Duodenal mucosa (tissue), 2 donors: Measurements from ENCODE around the gene HIVEP1.
"Not testable (repeated sequence)": the region's sequence is repeated elsewhere in the genome, so short reads cannot be mapped to it uniquely, and the experiment has no call there.

ENCODE experiments used
- H3K27ac ChIP-seq: one replicate; pipeline ENCODE4 v1.7.0; 2013; ENCODE audit warnings: low read depth, low read length
- H3K27me3 ChIP-seq, 2 donors: one replicate each; pipeline ENCODE4 v1.7.0; 2013; ENCODE audit warnings: low read length in 2 of 2, control low read depth in 1 of 2; ENCODE audit not compliant: insufficient read depth in 2 of 2, control insufficient read depth in 1 of 2
- H3K36me3 ChIP-seq, 2 donors: one replicate each; pipeline ENCODE4 v1.7.0; 2013; ENCODE audit warnings: low read length in 2 of 2, control low read depth in 1 of 2; ENCODE audit not compliant: insufficient read depth in 2 of 2, control insufficient read depth in 1 of 2
- H3K4me1 ChIP-seq, 2 donors: one replicate each; pipeline ENCODE4 v1.7.0; 2013; ENCODE audit warnings: low read length in 2 of 2, control low read depth in 1 of 2; ENCODE audit not compliant: insufficient read depth in 2 of 2, control insufficient read depth in 1 of 2
- H3K4me3 ChIP-seq, 2 donors: one replicate each; pipeline ENCODE4 v1.7.0; 2013; ENCODE audit warnings: low read length in 2 of 2, low read depth in 1 of 2
- H3K9ac ChIP-seq, 2 donors: one replicate each; pipeline ENCODE4 v1.7.0; 2013; ENCODE audit warnings: low read length in 2 of 2, low read depth in 1 of 2
- H3K9me3 ChIP-seq, 2 donors: one replicate each; pipeline ENCODE4 v1.7.0; 2013; ENCODE audit warnings: low read length in 2 of 2, control low read depth in 1 of 2; ENCODE audit not compliant: control insufficient read depth in 1 of 2

The HIVEP1 gene

DNA sequence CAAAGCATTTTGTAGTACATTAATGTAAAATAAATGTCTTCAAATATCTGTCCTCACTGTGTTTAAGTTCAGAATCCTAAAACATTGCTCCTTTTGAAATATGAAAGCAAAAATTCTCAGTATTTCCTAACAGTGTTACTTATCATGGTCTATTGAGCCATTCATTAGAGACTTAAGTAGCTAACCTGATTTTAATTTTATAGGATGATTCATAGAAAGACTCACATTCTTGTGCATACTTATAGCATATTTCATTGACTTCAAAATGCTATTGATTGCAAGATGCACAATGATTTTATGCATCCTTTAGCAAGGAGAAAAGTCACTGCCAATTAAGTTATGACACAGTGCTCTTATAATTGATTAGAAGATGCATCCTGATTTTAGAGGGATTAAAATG, 85.7 kb downstream of the HIVEP1 start:
- H3K27ac ChIP-seq = no peak overlapping the region
- no peaks in the 10 kb centered on the region for H3K36me3 ChIP-seq
- H3K9me3 ChIP-seq = no peaks in the 10 kb centered on the region
- no peak overlapping the region for H3K9ac ChIP-seq
- H3K4me3 ChIP-seq = no peak overlapping the region
- H3K4me1 ChIP-seq = peaks cover 0 to 4% of the 10 kb centered on the region in 2 donors
- H3K27me3 ChIP-seq = no peaks in the 10 kb centered on the region

DNA sequence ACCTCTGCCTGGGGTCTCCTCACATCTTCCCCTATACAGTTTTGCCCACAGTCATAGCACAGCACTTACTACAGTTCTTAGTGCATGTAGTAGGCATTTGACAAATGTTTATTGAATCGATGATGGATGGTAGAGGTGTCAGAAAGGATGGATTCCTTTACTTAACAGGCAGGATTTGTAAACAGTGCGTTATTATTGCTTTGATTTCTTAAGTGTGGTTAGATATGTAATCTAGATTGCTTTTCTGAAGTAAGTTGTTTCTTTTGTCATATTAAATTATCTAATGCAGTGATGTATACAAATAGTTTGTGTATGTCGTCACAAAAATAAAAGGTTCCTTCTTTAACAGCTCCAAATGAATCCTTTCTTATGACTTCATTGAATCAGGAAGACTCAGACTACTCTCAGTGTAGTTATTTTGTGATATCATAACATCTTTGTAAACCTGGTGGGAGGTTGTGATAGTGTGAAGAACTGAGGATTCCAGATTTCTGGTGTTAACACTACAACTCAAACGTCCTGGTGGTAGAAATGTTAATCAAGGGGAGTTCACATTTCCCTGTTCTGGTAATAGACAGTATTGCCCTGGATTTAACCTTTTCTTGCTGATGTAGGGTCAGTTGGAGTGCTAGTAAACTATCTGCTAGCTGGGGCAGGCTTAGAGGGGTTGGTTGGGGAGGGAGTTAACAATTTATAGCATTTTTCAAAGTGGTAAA, 87.7 kb downstream of the HIVEP1 start:
- Histone ChIP-seq H3K4me1 (peaks cover 0 to 4% of the 10 kb centered on the region in 2 donors), H3K36me3 (no peaks in the 10 kb centered on the region), H3K4me3 (no peak overlapping the region), H3K27me3 (no peaks in the 10 kb centered on the region), H3K27ac (no peak overlapping the region), H3K9me3 (no peaks in the 10 kb centered on the region), H3K9ac (no peak overlapping the region)

DNA sequence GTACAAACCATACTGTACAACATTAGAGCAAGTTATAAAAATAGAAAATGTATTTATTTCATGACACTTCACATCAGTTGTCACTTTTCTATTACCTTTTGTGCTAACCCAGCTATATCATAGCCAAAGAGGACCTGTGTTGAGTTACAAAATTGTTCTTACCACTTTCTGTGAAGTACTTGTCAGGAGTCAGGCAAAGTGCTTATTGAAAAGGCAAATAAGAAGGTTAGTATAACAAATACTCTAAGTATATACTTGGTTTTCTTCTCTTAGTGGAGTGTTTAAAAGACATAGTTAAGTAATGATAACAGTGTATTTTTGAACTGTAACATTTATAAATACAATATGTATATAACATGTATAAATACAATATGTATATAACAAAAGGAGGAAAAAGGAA, 88.9 kb downstream of the HIVEP1 start:
- Histone ChIP-seq H3K27ac (no peak overlapping the region), H3K9ac (no peak overlapping the region), H3K36me3 (no peaks in the 10 kb centered on the region), H3K4me1 (peaks cover 4 to 6% of the 10 kb centered on the region in 2 donors), H3K27me3 (no peaks in the 10 kb centered on the region), H3K9me3 (no peaks in the 10 kb centered on the region), H3K4me3 (no peak overlapping the region)

DNA sequence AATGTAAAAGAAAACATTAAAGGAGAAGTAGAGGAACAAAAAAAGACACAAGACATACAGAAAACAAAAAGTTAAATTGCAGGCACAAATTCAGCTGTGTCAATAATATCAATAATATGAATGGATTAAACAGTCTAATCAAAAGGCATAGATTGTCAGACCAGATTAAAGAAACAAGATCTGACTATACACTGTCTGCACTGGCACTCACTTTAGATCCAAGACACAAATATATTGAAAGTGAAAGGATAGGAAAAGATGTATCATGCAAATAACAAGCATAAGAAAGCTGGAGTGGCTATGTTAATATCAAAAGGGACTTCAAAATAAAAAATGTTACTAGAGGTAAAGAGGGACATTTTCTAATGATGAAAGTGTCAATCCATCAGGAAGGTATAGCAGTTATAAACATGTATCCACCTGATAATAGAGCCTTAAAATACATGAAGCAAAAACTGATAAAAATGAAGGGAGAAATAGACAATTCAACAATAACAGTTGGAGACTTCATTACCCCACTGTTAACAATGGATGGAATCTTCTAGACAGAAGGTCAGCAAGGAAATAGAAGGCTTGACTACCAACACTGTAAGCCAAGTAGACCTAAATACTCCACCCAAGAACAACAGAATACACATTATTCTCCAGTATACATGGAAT, 89.7 kb downstream of the HIVEP1 start:
- H3K9me3 ChIP-seq = no peaks in the 10 kb centered on the region
- no peaks in the 10 kb centered on the region for H3K27me3 ChIP-seq
- no peak overlapping the region for H3K27ac ChIP-seq
- no peak overlapping the region for H3K4me3 ChIP-seq
- H3K9ac ChIP-seq = no peak overlapping the region
- H3K4me1 ChIP-seq = peaks cover 4 to 6% of the 10 kb centered on the region in 2 donors
- H3K36me3 ChIP-seq = no peaks in the 10 kb centered on the region

DNA sequence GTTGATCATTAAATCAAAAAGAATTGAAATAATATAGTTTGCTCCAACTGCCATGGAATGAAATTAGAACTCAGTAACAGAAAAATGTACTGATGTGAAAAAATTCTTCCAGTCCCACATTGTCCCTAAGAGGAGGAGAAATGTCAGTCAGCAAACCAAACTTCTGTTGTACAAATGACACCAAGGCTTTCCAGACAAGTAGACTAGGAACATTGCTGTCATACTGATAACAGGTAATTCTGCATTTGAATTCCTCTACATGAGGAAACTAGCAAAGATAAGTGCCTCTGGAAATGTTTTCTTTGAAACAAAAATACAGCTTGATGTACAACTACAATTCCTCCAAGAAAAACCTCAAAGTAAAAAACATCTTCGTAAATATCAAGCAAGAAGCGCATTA, 90.2 kb downstream of the HIVEP1 start:
- no peak overlapping the region for H3K9ac ChIP-seq
- H3K27ac ChIP-seq = no peak overlapping the region
- H3K4me3 ChIP-seq = no peak overlapping the region
- peaks cover 4 to 6% of the 10 kb centered on the region in 2 donors for H3K4me1 ChIP-seq
- no peaks in the 10 kb centered on the region for H3K9me3 ChIP-seq
- H3K27me3 ChIP-seq = no peaks in the 10 kb centered on the region
- no peaks in the 10 kb centered on the region for H3K36me3 ChIP-seq

DNA sequence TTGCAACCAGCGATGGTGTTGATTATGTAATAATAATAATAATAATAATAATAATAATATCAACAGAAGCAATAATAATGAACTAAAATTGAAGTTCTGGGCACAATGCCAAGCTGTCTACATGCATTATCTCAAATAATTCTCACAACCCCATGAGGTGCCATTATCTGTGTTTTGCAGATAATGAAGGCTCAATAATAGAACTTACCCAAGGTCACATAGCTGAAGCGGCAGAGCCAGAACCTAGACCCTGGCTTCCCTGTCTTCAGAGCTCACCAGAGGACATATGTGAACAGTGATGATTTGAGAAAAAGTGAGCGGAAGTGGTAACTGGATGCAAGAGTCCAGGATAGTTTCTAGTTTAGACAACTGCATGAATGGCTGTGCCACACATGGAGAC, 91.0 kb downstream of the HIVEP1 start:
- H3K36me3 ChIP-seq = no peaks in the 10 kb centered on the region
- H3K27me3 ChIP-seq = no peaks in the 10 kb centered on the region
- H3K4me3 ChIP-seq = no peak overlapping the region
- no peak overlapping the region for H3K9ac ChIP-seq
- no peaks in the 10 kb centered on the region for H3K9me3 ChIP-seq
- peaks cover 4 to 6% of the 10 kb centered on the region in 2 donors for H3K4me1 ChIP-seq
- H3K27ac ChIP-seq = no peak overlapping the region

DNA sequence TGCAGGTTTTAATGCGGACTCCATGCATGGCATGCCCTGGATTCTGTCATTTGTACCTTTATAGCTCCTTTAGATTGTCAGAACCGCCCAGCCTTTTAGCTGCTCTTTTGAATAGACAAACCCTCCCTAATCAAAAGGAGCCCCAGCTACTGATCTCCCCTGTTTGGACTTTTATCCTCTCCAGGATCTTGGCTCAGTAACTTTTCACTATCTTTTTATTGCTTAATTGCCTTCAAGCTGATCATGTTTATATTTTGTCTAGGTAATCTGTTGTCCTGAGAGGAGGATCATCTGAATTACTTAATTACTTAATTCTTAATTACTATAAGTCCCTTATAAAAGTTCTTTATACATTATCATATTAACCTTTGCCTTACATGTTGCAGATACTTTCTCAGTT, 93.2 kb downstream of the HIVEP1 start:
- Histone ChIP-seq H3K4me3 (no peak overlapping the region), H3K36me3 (peaks cover 0 to 9% of the 10 kb centered on the region in 2 donors), H3K9ac (no peak overlapping the region), H3K27me3 (no peaks in the 10 kb centered on the region), H3K27ac (no peak overlapping the region), H3K9me3 (no peaks in the 10 kb centered on the region), H3K4me1 (peaks cover 4 to 6% of the 10 kb centered on the region in 2 donors)

DNA sequence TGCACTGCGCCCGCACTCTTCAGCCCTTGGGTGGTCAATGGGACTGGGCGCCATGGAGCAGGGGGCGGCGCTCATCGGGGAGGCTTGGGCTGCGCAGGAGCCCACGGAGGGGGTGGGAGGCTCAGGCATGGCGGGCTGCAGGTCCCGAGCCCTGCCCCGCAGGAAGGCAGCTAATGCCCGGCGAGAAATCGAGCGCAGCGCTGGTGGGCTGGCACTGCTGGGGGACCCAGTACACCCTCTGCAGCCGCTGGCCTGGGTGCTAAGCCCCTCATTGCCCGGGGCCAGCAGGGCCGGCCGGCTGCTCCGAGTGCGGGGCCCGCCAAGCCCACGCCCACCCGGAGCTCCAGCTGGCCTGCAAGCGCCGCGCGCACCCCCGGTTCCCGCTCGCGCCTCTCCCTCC, 96.3 kb downstream of the HIVEP1 start:
- H3K4me1 ChIP-seq, H3K27ac ChIP-seq, H3K9ac ChIP-seq, H3K27me3 ChIP-seq, H3K4me3 ChIP-seq, H3K9me3 ChIP-seq, H3K36me3 ChIP-seq: not testable (repeated sequence)

DNA sequence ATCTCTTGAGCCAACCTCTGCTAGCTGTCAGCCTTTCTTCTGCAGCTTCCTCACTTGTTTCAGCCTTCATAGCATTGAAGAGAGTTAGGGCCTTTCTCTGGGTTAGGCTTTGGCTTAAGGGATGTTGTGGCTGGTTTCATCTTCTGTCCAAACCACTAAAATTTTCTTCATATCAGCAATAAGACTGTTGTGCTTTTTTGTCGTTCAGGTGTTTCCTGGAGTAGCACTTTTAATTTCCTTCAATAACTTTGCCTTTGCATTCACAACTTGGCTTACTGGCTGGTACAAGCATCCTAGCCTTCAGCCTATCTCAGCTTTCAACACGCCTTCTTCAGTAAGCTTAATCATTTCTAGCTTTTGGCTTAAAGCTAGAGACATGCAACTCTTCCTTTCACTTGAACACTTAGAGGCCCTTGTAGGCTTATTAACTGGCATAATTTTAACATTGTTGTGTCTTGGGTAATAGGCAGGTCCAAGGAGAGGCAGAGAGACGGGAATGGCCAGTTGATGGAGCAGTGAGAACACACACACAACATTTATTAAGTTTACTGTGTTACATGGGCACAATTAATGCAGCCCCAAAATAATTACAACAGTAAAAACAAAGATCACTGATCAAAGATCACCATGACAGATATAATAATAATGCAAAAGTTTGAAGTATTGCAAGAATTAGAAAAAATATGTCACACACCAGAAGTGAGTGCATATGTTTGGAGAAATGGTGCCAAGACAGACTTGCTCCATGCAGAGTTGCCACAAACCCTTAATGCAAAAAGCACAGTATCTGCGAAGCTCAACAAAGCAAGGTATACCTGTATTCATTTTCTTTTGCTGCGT, 98.6 kb downstream of the HIVEP1 start:
- Histone ChIP-seq H3K27me3 (no peaks in the 10 kb centered on the region), H3K36me3 (peaks cover 0 to 10% of the 10 kb centered on the region in 2 donors)

DNA sequence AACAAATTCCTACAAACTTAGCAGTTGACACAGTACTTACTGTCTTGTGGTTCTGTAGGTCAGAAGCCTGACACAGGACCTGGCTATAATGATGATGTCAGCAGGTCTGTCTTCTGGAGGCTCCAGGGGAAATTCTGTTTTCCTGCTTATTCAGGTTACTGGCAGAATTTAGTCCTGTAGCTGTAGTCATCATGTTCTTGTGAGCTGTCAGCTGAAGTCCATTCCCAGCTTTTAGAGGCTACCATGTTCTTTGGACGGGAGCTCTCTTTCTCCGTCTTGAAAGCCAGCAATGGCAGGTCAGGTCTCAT, 99.2 kb downstream of the HIVEP1 start:
- no peaks in the 10 kb centered on the region for H3K27me3 ChIP-seq
- no peak overlapping the region for H3K27ac ChIP-seq
- H3K36me3 ChIP-seq = peaks cover 0 to 10% of the 10 kb centered on the region in 2 donors
- H3K9me3 ChIP-seq = no peaks in the 10 kb centered on the region
- H3K9ac ChIP-seq = no peak overlapping the region
- H3K4me1 ChIP-seq = no peaks in the 10 kb centered on the region
- no peak overlapping the region for H3K4me3 ChIP-seq

More for the DNA sequence above, 98.6 kb downstream of the HIVEP1 start:
- H3K4me1 ChIP-seq = no peaks in the 10 kb centered on the region
- no peak overlapping the region for H3K9ac ChIP-seq
- no peak overlapping the region for H3K4me3 ChIP-seq
- no peaks in the 10 kb centered on the region for H3K9me3 ChIP-seq
- H3K27ac ChIP-seq = no peak overlapping the region
